Peyer's patch (tissue), 4 donors: ENCODE results near the gene ZDHHC18.
"Not testable (repeated sequence)": the region's sequence is repeated elsewhere in the genome, so short reads cannot be mapped to it uniquely, and the experiment has no call there.

Source experiments
- POLR2A ChIP-seq, 2 donors: fragments of 450-650 bp; IDR thresholded peaks; one replicate each; pipeline ENCODE4 v1.5.1; 2017; ENCODE audit warnings: antibody characterized with exemption in 2 of 2, mild to moderate bottlenecking in 2 of 2, moderate library complexity in 2 of 2
- TF ChIP-seq, protein P1 (sequence below), 6 experiments: fragments of 450-650 bp in 4 of 6; fragments of 200-600 bp in 2 of 6; sonication (generic) in 1 of 6; IDR thresholded peaks; one replicate each; pipeline ENCODE4 v1.5.1; 2017 to 2019; ENCODE audit warnings: antibody characterized with exemption in 6 of 6, mild to moderate bottlenecking in 3 of 6, moderate library complexity in 1 of 6

DNA sequence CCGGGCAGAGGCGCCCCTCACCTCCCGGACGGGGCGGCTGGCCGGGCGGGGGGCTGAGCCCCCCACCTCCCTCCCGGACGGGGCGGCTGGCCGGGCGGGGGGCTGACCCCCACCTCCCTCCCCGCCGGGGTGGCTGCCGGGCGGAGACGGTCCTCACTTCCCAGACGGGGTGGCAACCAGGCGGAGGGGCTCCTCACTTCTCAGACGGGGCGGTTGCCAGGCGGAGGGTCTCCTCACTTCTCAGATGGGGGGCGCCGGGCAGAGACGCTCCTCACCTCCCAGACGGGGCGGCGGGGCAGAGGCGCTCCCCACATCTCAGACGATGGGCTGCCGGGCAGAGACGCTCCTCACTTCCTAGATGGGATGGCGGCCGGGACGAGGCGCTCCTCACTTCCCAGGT is 22.6 kb upstream of the ZDHHC18 start:
- TF ChIP-seq, protein P1, sequence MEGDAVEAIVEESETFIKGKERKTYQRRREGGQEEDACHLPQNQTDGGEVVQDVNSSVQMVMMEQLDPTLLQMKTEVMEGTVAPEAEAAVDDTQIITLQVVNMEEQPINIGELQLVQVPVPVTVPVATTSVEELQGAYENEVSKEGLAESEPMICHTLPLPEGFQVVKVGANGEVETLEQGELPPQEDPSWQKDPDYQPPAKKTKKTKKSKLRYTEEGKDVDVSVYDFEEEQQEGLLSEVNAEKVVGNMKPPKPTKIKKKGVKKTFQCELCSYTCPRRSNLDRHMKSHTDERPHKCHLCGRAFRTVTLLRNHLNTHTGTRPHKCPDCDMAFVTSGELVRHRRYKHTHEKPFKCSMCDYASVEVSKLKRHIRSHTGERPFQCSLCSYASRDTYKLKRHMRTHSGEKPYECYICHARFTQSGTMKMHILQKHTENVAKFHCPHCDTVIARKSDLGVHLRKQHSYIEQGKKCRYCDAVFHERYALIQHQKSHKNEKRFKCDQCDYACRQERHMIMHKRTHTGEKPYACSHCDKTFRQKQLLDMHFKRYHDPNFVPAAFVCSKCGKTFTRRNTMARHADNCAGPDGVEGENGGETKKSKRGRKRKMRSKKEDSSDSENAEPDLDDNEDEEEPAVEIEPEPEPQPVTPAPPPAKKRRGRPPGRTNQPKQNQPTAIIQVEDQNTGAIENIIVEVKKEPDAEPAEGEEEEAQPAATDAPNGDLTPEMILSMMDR (IDR thresholded peaks at IDR 0.05), result not testable (repeated sequence)
- not testable (repeated sequence) for TF ChIP-seq POLR2A (IDR thresholded peaks at IDR 0.05)
